Duodenal mucosa (tissue), 2 donors: ENCODE measurements around the gene THAP12.

Experiments used
- H3K27ac ChIP-seq: one replicate; pipeline ENCODE4 v1.7.0; 2013; ENCODE audit warnings: low read depth, low read length
- H3K27me3 ChIP-seq, 2 donors: one replicate each; pipeline ENCODE4 v1.7.0; 2013; ENCODE audit warnings: low read length in 2 of 2, control low read depth in 1 of 2; ENCODE audit not compliant: insufficient read depth in 2 of 2, control insufficient read depth in 1 of 2
- H3K36me3 ChIP-seq, 2 donors: one replicate each; pipeline ENCODE4 v1.7.0; 2013; ENCODE audit warnings: low read length in 2 of 2, control low read depth in 1 of 2; ENCODE audit not compliant: insufficient read depth in 2 of 2, control insufficient read depth in 1 of 2
- H3K4me1 ChIP-seq, 2 donors: one replicate each; pipeline ENCODE4 v1.7.0; 2013; ENCODE audit warnings: low read length in 2 of 2, control low read depth in 1 of 2; ENCODE audit not compliant: insufficient read depth in 2 of 2, control insufficient read depth in 1 of 2
- H3K4me3 ChIP-seq, 2 donors: one replicate each; pipeline ENCODE4 v1.7.0; 2013; ENCODE audit warnings: low read length in 2 of 2, low read depth in 1 of 2
- H3K9ac ChIP-seq, 2 donors: one replicate each; pipeline ENCODE4 v1.7.0; 2013; ENCODE audit warnings: low read length in 2 of 2, low read depth in 1 of 2
- H3K9me3 ChIP-seq, 2 donors: one replicate each; pipeline ENCODE4 v1.7.0; 2013; ENCODE audit warnings: low read length in 2 of 2, control low read depth in 1 of 2; ENCODE audit not compliant: control insufficient read depth in 1 of 2

Gene THAP12

GRCh38 chr11:76310832-76311595 is 69.9 kb downstream of the THAP12 start:
- Histone ChIP-seq H3K9ac (no peak overlapping the region), H3K36me3 (no peaks in the 10 kb centered on the region), H3K9me3 (no peaks in the 10 kb centered on the region), H3K4me3 (no peak overlapping the region), H3K27me3 (no peaks in the 10 kb centered on the region), H3K27ac (no peak overlapping the region), H3K4me1 (peaks cover 0 to 3% of the 10 kb centered on the region in 2 donors)

GRCh38 chr11:76307978-76308747 is 72.8 kb downstream of the THAP12 start:
- H3K4me1 ChIP-seq = peaks cover 0 to 3% of the 10 kb centered on the region in 2 donors
- no peak overlapping the region for H3K27ac ChIP-seq
- no peaks in the 10 kb centered on the region for H3K36me3 ChIP-seq
- no peak overlapping the region for H3K9ac ChIP-seq
- H3K4me3 ChIP-seq = no peak overlapping the region
- no peaks in the 10 kb centered on the region for H3K9me3 ChIP-seq
- peaks cover 0 to 4% of the 10 kb centered on the region in 2 donors for H3K27me3 ChIP-seq

GRCh38 chr11:76307396-76307795 is 73.5 kb downstream of the THAP12 start:
- Histone ChIP-seq H3K27ac (no peak overlapping the region), H3K4me3 (no peak overlapping the region), H3K27me3 (peaks cover 0 to 4% of the 10 kb centered on the region in 2 donors), H3K9me3 (no peaks in the 10 kb centered on the region), H3K4me1 (peaks cover 0 to 3% of the 10 kb centered on the region in 2 donors), H3K9ac (no peak overlapping the region), H3K36me3 (no peaks in the 10 kb centered on the region)

GRCh38 chr11:76303399-76303798 is 77.5 kb downstream of the THAP12 start:
- peaks cover 3 to 4% of the 10 kb centered on the region in 2 donors for H3K27me3 ChIP-seq
- no peaks in the 10 kb centered on the region for H3K36me3 ChIP-seq
- no peak overlapping the region for H3K9ac ChIP-seq
- H3K4me1 ChIP-seq = peaks cover 0 to 3% of the 10 kb centered on the region in 2 donors
- H3K27ac ChIP-seq = no peak overlapping the region
- H3K9me3 ChIP-seq = no peaks in the 10 kb centered on the region
- no peak overlapping the region for H3K4me3 ChIP-seq

GRCh38 chr11:76302996-76303395 is 77.9 kb downstream of the THAP12 start:
- Histone ChIP-seq H3K9ac (no peak overlapping the region), H3K9me3 (no peaks in the 10 kb centered on the region), H3K4me3 (no peak overlapping the region), H3K36me3 (no peaks in the 10 kb centered on the region), H3K27ac (no peak overlapping the region), H3K27me3 (peaks cover 3 to 4% of the 10 kb centered on the region in 2 donors), H3K4me1 (peaks cover 0 to under 1% of the 10 kb centered on the region in 2 donors)
